ENCODE data around the gene DCBLD1.

GRCh38 chr6:117544716-117545115 is 62.2 kb downstream of the DCBLD1 start:
- TF ChIP-seq, protein P1, sequence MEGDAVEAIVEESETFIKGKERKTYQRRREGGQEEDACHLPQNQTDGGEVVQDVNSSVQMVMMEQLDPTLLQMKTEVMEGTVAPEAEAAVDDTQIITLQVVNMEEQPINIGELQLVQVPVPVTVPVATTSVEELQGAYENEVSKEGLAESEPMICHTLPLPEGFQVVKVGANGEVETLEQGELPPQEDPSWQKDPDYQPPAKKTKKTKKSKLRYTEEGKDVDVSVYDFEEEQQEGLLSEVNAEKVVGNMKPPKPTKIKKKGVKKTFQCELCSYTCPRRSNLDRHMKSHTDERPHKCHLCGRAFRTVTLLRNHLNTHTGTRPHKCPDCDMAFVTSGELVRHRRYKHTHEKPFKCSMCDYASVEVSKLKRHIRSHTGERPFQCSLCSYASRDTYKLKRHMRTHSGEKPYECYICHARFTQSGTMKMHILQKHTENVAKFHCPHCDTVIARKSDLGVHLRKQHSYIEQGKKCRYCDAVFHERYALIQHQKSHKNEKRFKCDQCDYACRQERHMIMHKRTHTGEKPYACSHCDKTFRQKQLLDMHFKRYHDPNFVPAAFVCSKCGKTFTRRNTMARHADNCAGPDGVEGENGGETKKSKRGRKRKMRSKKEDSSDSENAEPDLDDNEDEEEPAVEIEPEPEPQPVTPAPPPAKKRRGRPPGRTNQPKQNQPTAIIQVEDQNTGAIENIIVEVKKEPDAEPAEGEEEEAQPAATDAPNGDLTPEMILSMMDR (IDR thresholded peaks at IDR 0.05): no peak
- TF ChIP-seq POLR2A (IDR thresholded peaks at IDR 0.05): no peak
